H1 (cell line): ENCODE data around the gene TSC22D3. TPM values are rescaled to one million over a fixed set of nuclear protein-coding genes. Genes with fewer than 3 reads are reported as not detected.
A peak's percentile ranks its signal among the peaks of the same experiment; 100 is the strongest.

Experiments used
- CTCF ChIA-PET: fragments of 300-600 bp; sonication (Branson Sonifier 250); formaldehyde crosslinking; loops from one replicate; lab custom pipeline; 2021; ENCODE audit not compliant: partially characterized antibody; lab: Charles Lee
- POLR2A ChIA-PET: fragments of 300-600 bp; sonication (Branson Sonifier 250); formaldehyde crosslinking; loops from one replicate; lab custom pipeline; 2021; ENCODE audit warnings: inconsistent platforms; ENCODE audit not compliant: partially characterized antibody; lab: Charles Lee
- DNase-seq, 2 experiments: peaks; one replicate each; pipeline versions ENCODE4 v3.0.0 to v3.0.0-alpha.2; 2010 to 2022; ENCODE audit warnings: low spot score in 2 of 2, low read depth in 1 of 2, mixed read lengths in 1 of 2
- FAIRE-seq: peaks from 2 replicates; lab custom pipeline; 2011; peaks lifted over from hg19 to GRCh38; lab: Jason Lieb, UNC
- H2AFZ ChIP-seq: 2 replicates; pipeline ENCODE4 v1.8.1; 2012; ENCODE audit warnings: low read length, inconsistent platforms
- H2AK5ac ChIP-seq: 2 replicates; pipeline ENCODE4 v1.6.1; 2013; ENCODE audit warnings: low read depth, low read length
- H2BK120ac ChIP-seq: replicated peaks from 2 replicates; pipeline ENCODE3; 2013; ENCODE audit warnings: low read depth, low read length, inconsistent platforms
- H2BK12ac ChIP-seq: 2 replicates; pipeline ENCODE4 v1.6.1; 2013; ENCODE audit warnings: low read depth, low read length
- H2BK15ac ChIP-seq: 2 replicates; pipeline ENCODE4 v1.6.1; 2013; ENCODE audit warnings: low read length
- H2BK20ac ChIP-seq: 2 replicates; pipeline ENCODE4 v1.6.1; 2013; ENCODE audit warnings: low read length
- H2BK5ac ChIP-seq: 2 replicates; pipeline ENCODE4 v1.6.1; 2013; ENCODE audit warnings: low read depth, low read length
- H3K14ac ChIP-seq: 2 replicates; pipeline ENCODE4 v1.6.1; 2013; ENCODE audit warnings: inconsistent platforms; ENCODE audit not compliant: insufficient read length
- H3K18ac ChIP-seq: 2 replicates; pipeline ENCODE4 v1.6.1; 2013; ENCODE audit warnings: low read length; ENCODE audit errors: extremely low read depth
- H3K23ac ChIP-seq: 2 replicates; pipeline ENCODE4 v1.6.1; 2013; ENCODE audit warnings: inconsistent platforms; ENCODE audit not compliant: insufficient read length
- H3K23me2 ChIP-seq: 2 replicates; pipeline ENCODE4 v1.6.1; 2013; ENCODE audit warnings: low read depth, low read length
- H3K27ac ChIP-seq: 2 replicates; pipeline ENCODE4 v1.6.1; 2011; ENCODE audit warnings: low read depth, low read length, inconsistent platforms
- H3K27me3 ChIP-seq, 4 experiments: replicated peaks in 1 of 4; 1 replicate in 1 of 4; 2 replicates in 3 of 4; pipeline versions ENCODE4 v1.6.1 to v1.8.1; 2011 to 2013; ENCODE audit warnings: low read length in 3 of 4, mild to moderate bottlenecking in 3 of 4, inconsistent platforms in 2 of 4, mixed read lengths in 2 of 4, moderate library complexity in 1 of 4; ENCODE audit not compliant: control insufficient read depth in 3 of 4, insufficient read depth in 3 of 4; ENCODE audit errors: extremely low read depth in 1 of 4
- H3K36me3 ChIP-seq, 4 experiments: 2 replicates each; pipeline versions ENCODE4 v1.6.1 to v1.8.1; 2011 to 2013; ENCODE audit warnings: mild to moderate bottlenecking in 4 of 4, low read length in 3 of 4, moderate library complexity in 2 of 4, control low read depth in 1 of 4, inconsistent platforms in 1 of 4; ENCODE audit not compliant: insufficient read depth in 4 of 4, control insufficient read depth in 2 of 4
- H3K4ac ChIP-seq: replicated peaks from 2 replicates; pipeline ENCODE3; 2013; ENCODE audit warnings: low read length, low read depth, mixed read lengths, inconsistent platforms; ENCODE audit not compliant: insufficient read length
- H3K4me1 ChIP-seq, 4 experiments: replicated peaks in 1 of 4; 1 replicate in 1 of 4; 2 replicates in 3 of 4; pipeline versions ENCODE4 v1.6.1 to v1.8.1; 2011 to 2013; ENCODE audit warnings: low read length in 3 of 4, inconsistent platforms in 2 of 4, mixed read lengths in 1 of 4; ENCODE audit not compliant: insufficient read depth in 4 of 4, control insufficient read depth in 3 of 4
- H3K4me2 ChIP-seq, 2 experiments: 2 replicates each; pipeline versions ENCODE4 v1.6.1 to v1.8.1; 2011 to 2013; ENCODE audit warnings: low read depth in 2 of 2, low read length in 2 of 2, control low read depth in 1 of 2, inconsistent platforms in 1 of 2, mild to moderate bottlenecking in 1 of 2; ENCODE audit not compliant: insufficient read depth in 1 of 2
- H3K4me3 ChIP-seq, 4 experiments: fragments of 200-600, 300-600 bp in 1 of 4; sonication (generic), shearing (Covaris generic), sonication (Bioruptor Twin) in 1 of 4; 2 replicates each; pipeline versions ENCODE4 v1.5.1 to v1.8.1; 2011 to 2016; ENCODE audit warnings: low read length in 4 of 4, low read depth in 3 of 4, control low read depth in 2 of 4, inconsistent platforms in 2 of 4, mild to moderate bottlenecking in 2 of 4, mixed read lengths in 1 of 4, moderate library complexity in 1 of 4; ENCODE audit not compliant: insufficient read depth in 2 of 4; ENCODE audit errors: extremely low read depth in 1 of 4
- H3K56ac ChIP-seq: replicated peaks from 2 replicates; pipeline ENCODE3; 2013; ENCODE audit warnings: low read depth, mild to moderate bottlenecking, mixed read lengths, low read length, inconsistent platforms; ENCODE audit not compliant: insufficient read length
- H3K79me1 ChIP-seq: 2 replicates; pipeline ENCODE4 v1.6.1; 2013; ENCODE audit warnings: low read depth, low read length, control low read depth
- H3K79me2 ChIP-seq, 2 experiments: 2 replicates each; pipeline versions ENCODE4 v1.6.1 to v1.8.1; 2012 to 2013; ENCODE audit warnings: low read length in 2 of 2, mild to moderate bottlenecking in 2 of 2, inconsistent platforms in 1 of 2; ENCODE audit not compliant: insufficient read depth in 2 of 2, control insufficient read depth in 1 of 2
- H3K9ac ChIP-seq, 4 experiments: replicated peaks in 1 of 4; 1 replicate in 1 of 4; 2 replicates in 3 of 4; pipeline versions ENCODE4 v1.6.1 to v1.8.1; 2011 to 2013; ENCODE audit warnings: low read depth in 3 of 4, low read length in 3 of 4, control low read depth in 2 of 4, mild to moderate bottlenecking in 2 of 4, moderate library complexity in 2 of 4, inconsistent platforms in 1 of 4; ENCODE audit errors: extremely low read depth in 1 of 4
- H3K9me3 ChIP-seq, 2 experiments: 2 replicates each; pipeline versions ENCODE4 v1.6.1 to v1.8.1; 2012 to 2013; ENCODE audit warnings: mild to moderate bottlenecking in 2 of 2, moderate library complexity in 2 of 2, control low read depth in 1 of 2, inconsistent platforms in 1 of 2, low read depth in 1 of 2, low read length in 1 of 2, mixed read lengths in 1 of 2; ENCODE audit not compliant: insufficient read depth in 2 of 2
- H4K20me1 ChIP-seq, 2 experiments: replicated peaks in 1 of 2; 2 replicates each; pipeline versions ENCODE3 to v1.8.1; 2011 to 2013; ENCODE audit warnings: inconsistent platforms in 2 of 2, low read length in 2 of 2, mild to moderate bottlenecking in 1 of 2; ENCODE audit not compliant: insufficient read depth in 2 of 2, control insufficient read depth in 1 of 2
- H4K5ac ChIP-seq: 2 replicates; pipeline ENCODE4 v1.6.1; 2013; ENCODE audit warnings: low read length, low read depth, mixed read lengths, inconsistent platforms; ENCODE audit not compliant: insufficient read length
- H4K8ac ChIP-seq: 2 replicates; pipeline ENCODE4 v1.8.0; 2013; ENCODE audit warnings: mild to moderate bottlenecking, moderate library complexity, low read length, inconsistent platforms; ENCODE audit not compliant: insufficient read depth; ENCODE audit errors: extremely low read depth
- H4K91ac ChIP-seq: replicated peaks from 2 replicates; pipeline ENCODE3; 2013; ENCODE audit warnings: low read length, mixed read lengths, inconsistent platforms; ENCODE audit not compliant: insufficient read length
- HDAC6 ChIP-seq: IDR thresholded peaks from one replicate; pipeline ENCODE4 v1.7.1; 2012; ENCODE audit warnings: low read depth, mild to moderate bottlenecking, inconsistent platforms, low read length, moderate library complexity
- JUND ChIP-seq: IDR thresholded peaks from 2 replicates; pipeline ENCODE4 v1.6.1; 2011; ENCODE audit warnings: mild to moderate bottlenecking, improper control_type of control experiment, low read length
- NANOG ChIP-seq: IDR thresholded peaks from 2 replicates; pipeline ENCODE4 v1.6.1; 2011; ENCODE audit warnings: low read length, low read depth, mild to moderate bottlenecking, inconsistent platforms; ENCODE audit not compliant: insufficient read depth, poor library complexity, severe bottlenecking
- RBBP5 ChIP-seq: IDR thresholded peaks from 2 replicates; pipeline ENCODE4 v1.7.1; 2012; ENCODE audit warnings: low read depth, mild to moderate bottlenecking, inconsistent platforms, low read length, moderate library complexity, borderline replicate concordance
- SP2 ChIP-seq: IDR thresholded peaks from 2 replicates; pipeline ENCODE4 v1.6.1; 2012; ENCODE audit warnings: mild to moderate bottlenecking, low read length, inconsistent platforms
- TBP ChIP-seq: IDR thresholded peaks from 2 replicates; pipeline ENCODE4 v1.6.1; 2011; ENCODE audit warnings: low read depth, low read length, improper control_type of control experiment
- TEAD4 ChIP-seq: IDR thresholded peaks from 2 replicates; pipeline ENCODE4 v1.6.1; 2012; ENCODE audit warnings: low read depth, low read length, inconsistent platforms, mixed read lengths
- WGBS, 2 experiments: shearing (Covaris generic) in 1 of 2; methylation state at CpG; one replicate each; pipeline versions ENCODE4 v1.1.6 to v1.1.7; 2013 to 2015; ENCODE audit warnings: low lambda C conversion rate in 2 of 2, mixed read lengths in 2 of 2, inconsistent platforms in 1 of 2, low coverage in 1 of 2, missing lambda C conversion rate in 1 of 2; ENCODE audit not compliant: insufficient replicate concordance in 2 of 2, insufficient coverage in 1 of 2, insufficient read length in 1 of 2; ENCODE audit errors: extremely low coverage in 1 of 2, missing lambda C conversion rate in 1 of 2; 5-methylcytosine and 5-hydroxymethylcytosine counted together
- polyA plus RNA-seq, 7 experiments: library from polyadenylated mRNA; depleted of rRNA in 3 of 7; stranded (reverse) in 5 of 7; unstranded in 2 of 7; fragments of >200 nt in 5 of 7; fragments of 200-250 nt in 2 of 7; gene quantifications; 1 replicate in 5 of 7; 2 replicates in 1 of 7; 4 replicates in 1 of 7; pipeline versions ENCODE4 v1.2.1 to v1.2.3, GENCODE V29; 2011 to 2013; ENCODE audit warnings: missing spikeins in 2 of 7, mixed read lengths in 2 of 7
- total RNA-seq: library from RNA; stranded (reverse); fragmentation: NEBNext Ultra II Directional; extraction: Animal tissue kit (Norgen Biotek cat#: 25700); gene quantifications from 2 replicates; pipeline ENCODE4 v1.2.1, GENCODE V29; 2021

The TSC22D3 gene
- total and polyA plus RNA-seq, 2 of the 8 experiments (the other 6 are each of a cell fraction or from before 2014, with no cell fraction given) = 7.6 to 12.9 TPM

DNA sequence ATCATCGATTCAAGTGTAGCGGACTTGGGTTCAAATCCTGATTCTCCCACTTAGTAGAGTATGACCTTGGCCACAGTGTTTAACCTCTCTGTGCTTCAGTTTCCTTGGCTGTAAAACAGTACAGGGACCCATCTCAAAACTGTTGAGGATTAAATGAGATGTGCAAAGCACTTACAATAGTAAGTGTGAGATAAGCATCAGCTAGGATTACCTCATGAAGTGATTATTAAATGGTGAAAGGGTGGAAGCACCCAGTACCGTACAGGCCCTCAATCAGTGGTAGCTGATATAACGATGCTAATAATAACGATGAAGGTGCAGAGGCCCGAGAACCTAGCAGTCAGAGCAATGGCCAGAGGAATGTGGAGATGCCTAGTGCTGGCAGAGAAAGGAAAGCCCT, 102.2 kb downstream of the TSC22D3 start:
- H2AFZ ChIP-seq = no peak overlapping the region
- H3K9me3 ChIP-seq = no peaks in the 10 kb centered on the region
- H4K8ac ChIP-seq = no peak overlapping the region
- H3K4me1 ChIP-seq = peaks cover 0 to 7% (median 1%) of the 10 kb centered on the region in 4 experiments; a peak in 4 of 7 replicates
- H2BK120ac ChIP-seq = no peak overlapping the region
- no peak overlapping the region for H2BK20ac ChIP-seq
- 83% methylated on average over 4 of the region's 6 CpGs; no CpG with 5 or more reads in 1 of the 2 experiments for WGBS, 2 experiments
- H3K23me2 ChIP-seq = no peaks in the 10 kb centered on the region
- H2BK5ac ChIP-seq = no peak overlapping the region
- H3K9ac ChIP-seq = no peak overlapping the region
- ChIA-PET CTCF (interaction anchor here (0.6 to 29.5 kb wide), 31 partner anchors 9 to 891 kb away, joined by 3 to 325 read pairs (median 6); partner anchors contain the start of genes NCBP2L and TSC22D3), POLR2A (interaction anchor here (1.2 to 2.0 kb wide), 5 partner anchors 10 to 104 kb away, joined by 3 to 13 read pairs (median 3); partner anchors contain the start of gene NCBP2L)
- H3K4me2 ChIP-seq = peak overlapping the region in 1 of 2 experiments; percentile 51; a peak in 1 of 4 replicates
- no peaks in the 10 kb centered on the region for H3K79me1 ChIP-seq
- no peak overlapping the region for H3K18ac ChIP-seq
- DNase-seq (no peak), FAIRE-seq (no peak)
- H2BK15ac ChIP-seq = no peak overlapping the region
- H4K20me1 ChIP-seq = no peaks in the 10 kb centered on the region
- no peak overlapping the region for H2AK5ac ChIP-seq
- H3K27ac ChIP-seq = no peak overlapping the region
- no peaks in the 10 kb centered on the region for H3K27me3 ChIP-seq
- no peak overlapping the region for H4K91ac ChIP-seq
- H3K14ac ChIP-seq = no peak overlapping the region
- no peak overlapping the region for H2BK12ac ChIP-seq
- no peak overlapping the region for H3K23ac ChIP-seq
- H3K79me2 ChIP-seq = no peaks in the 10 kb centered on the region
- H4K5ac ChIP-seq = no peak overlapping the region
- no peak overlapping the region for H3K4ac ChIP-seq
- 0 out of 8 replicates have a peak overlapping the region, but pooled peaks of 1 of the 4 experiments have one; percentile 21 for H3K4me3 ChIP-seq
- H3K36me3 ChIP-seq = no peaks in the 10 kb centered on the region
- H3K56ac ChIP-seq = no peak overlapping the region
- TF ChIP-seq NANOG = no peak
- TF ChIP-seq RBBP5 = no peak
- TF ChIP-seq TEAD4 = no peak
- no peak for TF ChIP-seq JUND
- TF ChIP-seq SP2 = no peak
- no peak for TF ChIP-seq TBP
- no peak for TF ChIP-seq HDAC6
